ENCODE data around the gene CST7.

CST7 gene

GRCh38 chr20:24972341-24972740, 23.3 kb downstream of the CST7 start:
- no peaks in the 10 kb centered on the region for H3K27me3 Mint-ChIP-seq (ENCODE audit: low read depth, poor library complexity)
- peaks cover 19% of the 10 kb centered on the region for H3K4me1 Mint-ChIP-seq
- H3K4me3 Mint-ChIP-seq = no peak overlapping the region
- peaks cover 35% of the 10 kb centered on the region for H3K9me3 Mint-ChIP-seq
- DNase-seq = no peak
- no peak overlapping the region for H3K27ac Mint-ChIP-seq
- no peak for TF ChIP-seq CTCF (IDR thresholded peaks at IDR 0.05)
- peaks cover 88% of the 10 kb centered on the region for H3K36me3 Mint-ChIP-seq (ENCODE audit: low read depth)

GRCh38 chr20:24977336-24977735, 28.3 kb downstream of the CST7 start:
- Mint-ChIP-seq H3K27ac (no peak overlapping the region), H3K27me3 (ENCODE audit: low read depth, poor library complexity) (no peaks in the 10 kb centered on the region), H3K36me3 (ENCODE audit: low read depth) (peaks cover 98% of the 10 kb centered on the region)

GRCh38 chr20:24977797-24978196, 28.7 kb downstream of the CST7 start:
- no peak overlapping the region for H3K27ac Mint-ChIP-seq
- DNase-seq = no peak
- no peak for TF ChIP-seq CTCF (IDR thresholded peaks at IDR 0.05)
- peaks cover 77% of the 10 kb centered on the region for H3K9me3 Mint-ChIP-seq
- H3K4me1 Mint-ChIP-seq = no peaks in the 10 kb centered on the region
- peaks cover 100% of the 10 kb centered on the region for H3K36me3 Mint-ChIP-seq (ENCODE audit: low read depth)
- no peaks in the 10 kb centered on the region for H3K27me3 Mint-ChIP-seq (ENCODE audit: low read depth, poor library complexity)
- no peak overlapping the region for H3K4me3 Mint-ChIP-seq

More at GRCh38 chr20:24977336-24977735, 28.3 kb downstream of the CST7 start:
- peaks cover 75% of the 10 kb centered on the region for H3K9me3 Mint-ChIP-seq
- DNase-seq = no peak
- TF ChIP-seq CTCF (IDR thresholded peaks at IDR 0.05) = no peak
- no peak overlapping the region for H3K4me3 Mint-ChIP-seq
- no peaks in the 10 kb centered on the region for H3K4me1 Mint-ChIP-seq

- peaks cover under 1% of the 10 kb centered on the region for H3K4me1 Mint-ChIP-seq
- H3K36me3 Mint-ChIP-seq (ENCODE audit: low read depth) = peaks cover 100% of the 10 kb centered on the region
- H3K4me3 Mint-ChIP-seq = no peak overlapping the region
- H3K27me3 Mint-ChIP-seq (ENCODE audit: low read depth, poor library complexity) = no peaks in the 10 kb centered on the region
- no peak for DNase-seq
- no peak for TF ChIP-seq CTCF (IDR thresholded peaks at IDR 0.05)
- H3K27ac Mint-ChIP-seq = no peak overlapping the region
- peaks cover 77% of the 10 kb centered on the region for H3K9me3 Mint-ChIP-seq
Observed at GRCh38 chr20:24978513-24978912, 29.4 kb downstream of the CST7 start.

GRCh38 chr20:24979036-24979960, 30.2 kb downstream of the CST7 start:
- Mint-ChIP-seq H3K36me3 (ENCODE audit: low read depth) (peaks cover 99% of the 10 kb centered on the region), H3K4me1 (peaks cover 8% of the 10 kb centered on the region), H3K27me3 (ENCODE audit: low read depth, poor library complexity) (no peaks in the 10 kb centered on the region), H3K9me3 (peaks cover 72% of the 10 kb centered on the region), H3K4me3 (no peak overlapping the region), H3K27ac (no peak overlapping the region)
- TF ChIP-seq CTCF (IDR thresholded peaks at IDR 0.05) = no peak
- no peak for DNase-seq
